ENCODE measurements around the gene ENDOV.

- TF ChIP-seq CTCF (IDR thresholded peaks at IDR 0.05; ENCODE audit: low read depth, low read length, missing input control) (no peak), MAX (IDR thresholded peaks at IDR 0.05) (no peak), ATF3 (IDR thresholded peaks at IDR 0.05) (no peak), YY1 (IDR thresholded peaks at IDR 0.05) (no peak), TAF1 (conservative IDR thresholded peaks at IDR 0.05) (no peak), SP1 (IDR thresholded peaks at IDR 0.05) (no peak), EGR1 (IDR thresholded peaks at IDR 0.05; ENCODE audit: low read depth in 2 of 2) (no peak), NR2F2 (IDR thresholded peaks at IDR 0.05) (no peak), JUND (IDR thresholded peaks at IDR 0.05) (no peak), FOXA2 (IDR thresholded peaks at IDR 0.05) (no peak), RAD21 (IDR thresholded peaks at IDR 0.05) (no peak)
- TF ChIP-seq, protein P1, sequence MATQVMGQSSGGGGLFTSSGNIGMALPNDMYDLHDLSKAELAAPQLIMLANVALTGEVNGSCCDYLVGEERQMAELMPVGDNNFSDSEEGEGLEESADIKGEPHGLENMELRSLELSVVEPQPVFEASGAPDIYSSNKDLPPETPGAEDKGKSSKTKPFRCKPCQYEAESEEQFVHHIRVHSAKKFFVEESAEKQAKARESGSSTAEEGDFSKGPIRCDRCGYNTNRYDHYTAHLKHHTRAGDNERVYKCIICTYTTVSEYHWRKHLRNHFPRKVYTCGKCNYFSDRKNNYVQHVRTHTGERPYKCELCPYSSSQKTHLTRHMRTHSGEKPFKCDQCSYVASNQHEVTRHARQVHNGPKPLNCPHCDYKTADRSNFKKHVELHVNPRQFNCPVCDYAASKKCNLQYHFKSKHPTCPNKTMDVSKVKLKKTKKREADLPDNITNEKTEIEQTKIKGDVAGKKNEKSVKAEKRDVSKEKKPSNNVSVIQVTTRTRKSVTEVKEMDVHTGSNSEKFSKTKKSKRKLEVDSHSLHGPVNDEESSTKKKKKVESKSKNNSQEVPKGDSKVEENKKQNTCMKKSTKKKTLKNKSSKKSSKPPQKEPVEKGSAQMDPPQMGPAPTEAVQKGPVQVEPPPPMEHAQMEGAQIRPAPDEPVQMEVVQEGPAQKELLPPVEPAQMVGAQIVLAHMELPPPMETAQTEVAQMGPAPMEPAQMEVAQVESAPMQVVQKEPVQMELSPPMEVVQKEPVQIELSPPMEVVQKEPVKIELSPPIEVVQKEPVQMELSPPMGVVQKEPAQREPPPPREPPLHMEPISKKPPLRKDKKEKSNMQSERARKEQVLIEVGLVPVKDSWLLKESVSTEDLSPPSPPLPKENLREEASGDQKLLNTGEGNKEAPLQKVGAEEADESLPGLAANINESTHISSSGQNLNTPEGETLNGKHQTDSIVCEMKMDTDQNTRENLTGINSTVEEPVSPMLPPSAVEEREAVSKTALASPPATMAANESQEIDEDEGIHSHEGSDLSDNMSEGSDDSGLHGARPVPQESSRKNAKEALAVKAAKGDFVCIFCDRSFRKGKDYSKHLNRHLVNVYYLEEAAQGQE (IDR thresholded peaks at IDR 0.05), result no peak
These were observed 17.5 kb downstream of the ENDOV start for GRCh38 chr17:80432350-80432955.

Data from liver (tissue), 3 donors.